ENCODE data around the gene TFPI.

DNA sequence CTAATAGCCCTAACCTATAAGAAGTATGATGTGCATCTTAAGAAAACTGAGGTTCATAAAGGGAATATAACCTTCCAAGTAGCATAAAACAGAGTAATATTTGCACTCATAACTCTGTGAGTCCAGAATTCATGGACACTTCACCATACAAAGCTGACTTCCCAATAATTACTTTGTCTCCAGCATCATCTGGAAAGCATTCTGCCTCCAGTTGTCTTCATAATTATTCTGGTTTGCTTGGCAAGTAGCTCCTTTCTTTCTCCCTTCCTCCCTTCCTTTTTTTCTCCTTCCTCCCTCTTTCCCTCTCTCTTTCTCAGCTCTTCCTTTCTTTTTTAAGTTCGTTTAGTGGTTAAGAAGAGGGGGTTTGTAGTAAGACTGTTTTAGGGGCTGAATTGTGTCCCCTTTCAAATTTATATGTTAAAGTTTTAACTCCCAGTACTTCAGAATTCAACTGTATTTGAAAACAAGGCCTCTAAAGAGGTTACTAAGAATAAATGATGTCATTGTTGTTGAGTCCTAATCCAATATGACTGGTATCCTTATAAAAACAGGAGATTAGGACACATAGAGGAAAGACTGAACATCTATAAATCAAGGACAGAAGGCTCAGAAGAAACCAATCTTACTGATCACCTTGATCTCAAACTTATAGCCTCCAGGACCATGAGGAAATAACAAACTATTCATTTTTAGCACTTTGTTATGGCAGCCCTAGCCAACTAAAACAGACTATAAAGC lies 28.9 kb downstream of the TFPI start:
- TF ChIP-seq CTCF (conservative IDR thresholded peaks at IDR 0.05; ENCODE audit: low read depth, low read length) (no peak), EZH2 (IDR thresholded peaks at IDR 0.05; ENCODE audit: low read length, unreplicated experiment) (no peak), EZH2phosphoT487 (IDR thresholded peaks at IDR 0.05; ENCODE audit: borderline replicate concordance, low read length) (no peak)

Data from PC-3 (cell line).